HG02678 (cell line): ENCODE results near the gene ABTB1.
A peak's percentile ranks its signal among the peaks of the same experiment; 100 is the strongest.
"Not testable (repeated sequence)": the region's sequence is repeated elsewhere in the genome, so short reads cannot be mapped to it uniquely, and the experiment has no call there.

Experiments used
- ATAC-seq: cut with Tn5 transposase; IDR thresholded peaks from one replicate; pipeline ENCODE4 v1.9.1; 2021; ENCODE audit warnings: mild to moderate bottlenecking, moderate library complexity; ENCODE audit not compliant: unreplicated experiment

The ABTB1 gene

GRCh38 chr3:127671523-127672428 is 976 bp upstream of the ABTB1 start:
- ATAC-seq, result peak; percentile 9

- peak; percentile 34 for ATAC-seq
Observed at GRCh38 chr3:127673191-127674100, 694 bp downstream of the ABTB1 start.

GRCh38 chr3:127674101-127674721 is 1.5 kb downstream of the ABTB1 start:
- ATAC-seq, result no peak

GRCh38 chr3:127674790-127675189 is 2.0 kb downstream of the ABTB1 start:
- no peak for ATAC-seq

GRCh38 chr3:127675651-127676391 is 3.1 kb downstream of the ABTB1 start:
- no peak for ATAC-seq

- ATAC-seq, result no peak
Observed at GRCh38 chr3:127676456-127676855, 3.7 kb downstream of the ABTB1 start.

GRCh38 chr3:127676921-127677351 is 4.2 kb downstream of the ABTB1 start:
- no peak for ATAC-seq

GRCh38 chr3:127677541-127678314 is 5.0 kb downstream of the ABTB1 start:
- ATAC-seq, result no peak

- ATAC-seq, result no peak
Observed at GRCh38 chr3:127678315-127678599, 5.5 kb downstream of the ABTB1 start.

- ATAC-seq, result no peak
Observed at GRCh38 chr3:127678611-127679533, 6.1 kb downstream of the ABTB1 start.

GRCh38 chr3:127679534-127680145 is 6.9 kb downstream of the ABTB1 start:
- ATAC-seq, result no peak

- ATAC-seq, result no peak
Observed at GRCh38 chr3:127680146-127680661, 7.5 kb downstream of the ABTB1 start.

GRCh38 chr3:127680798-127681221 is 8.1 kb downstream of the ABTB1 start:
- no peak for ATAC-seq

GRCh38 chr3:127682175-127682554 is 9.4 kb downstream of the ABTB1 start:
- ATAC-seq, result not testable (repeated sequence)

- no peak for ATAC-seq
Observed at GRCh38 chr3:127682561-127682960, 9.8 kb downstream of the ABTB1 start.

GRCh38 chr3:127684871-127685707 is 12.3 kb downstream of the ABTB1 start:
- ATAC-seq, result no peak
